ENCODE results near the gene CFAP20DC.

DNA sequence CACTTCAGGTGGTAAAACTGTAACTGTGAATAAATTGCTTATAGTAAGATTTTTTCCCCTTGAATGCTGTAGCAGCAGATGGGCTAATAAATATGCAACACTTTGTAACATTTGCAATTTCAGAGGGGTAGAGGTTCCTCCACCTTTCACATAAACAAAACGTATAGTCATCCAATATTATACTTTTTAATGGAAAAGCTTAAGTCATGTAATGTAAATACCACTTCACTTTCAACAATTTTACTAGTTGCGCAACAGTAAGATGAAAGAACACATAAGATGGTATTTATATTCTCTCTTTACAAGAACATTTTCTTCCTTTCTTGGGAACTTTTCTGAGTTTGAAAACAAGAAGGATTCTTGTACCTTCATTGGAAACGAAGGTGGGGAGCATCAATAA, 326.7 kb downstream of the CFAP20DC start:
- TF ChIP-seq, protein P1, sequence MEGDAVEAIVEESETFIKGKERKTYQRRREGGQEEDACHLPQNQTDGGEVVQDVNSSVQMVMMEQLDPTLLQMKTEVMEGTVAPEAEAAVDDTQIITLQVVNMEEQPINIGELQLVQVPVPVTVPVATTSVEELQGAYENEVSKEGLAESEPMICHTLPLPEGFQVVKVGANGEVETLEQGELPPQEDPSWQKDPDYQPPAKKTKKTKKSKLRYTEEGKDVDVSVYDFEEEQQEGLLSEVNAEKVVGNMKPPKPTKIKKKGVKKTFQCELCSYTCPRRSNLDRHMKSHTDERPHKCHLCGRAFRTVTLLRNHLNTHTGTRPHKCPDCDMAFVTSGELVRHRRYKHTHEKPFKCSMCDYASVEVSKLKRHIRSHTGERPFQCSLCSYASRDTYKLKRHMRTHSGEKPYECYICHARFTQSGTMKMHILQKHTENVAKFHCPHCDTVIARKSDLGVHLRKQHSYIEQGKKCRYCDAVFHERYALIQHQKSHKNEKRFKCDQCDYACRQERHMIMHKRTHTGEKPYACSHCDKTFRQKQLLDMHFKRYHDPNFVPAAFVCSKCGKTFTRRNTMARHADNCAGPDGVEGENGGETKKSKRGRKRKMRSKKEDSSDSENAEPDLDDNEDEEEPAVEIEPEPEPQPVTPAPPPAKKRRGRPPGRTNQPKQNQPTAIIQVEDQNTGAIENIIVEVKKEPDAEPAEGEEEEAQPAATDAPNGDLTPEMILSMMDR (IDR thresholded peaks at IDR 0.05; ENCODE audit: low read depth, low read length, missing input control): no peak
- no peak for TF ChIP-seq YY1 (IDR thresholded peaks at IDR 0.05)
- no peak for TF ChIP-seq RAD21 (IDR thresholded peaks at IDR 0.05)
- no peak for TF ChIP-seq EGR1 (IDR thresholded peaks at IDR 0.05; ENCODE audit: low read depth in 2 of 2)
- TF ChIP-seq, protein P2, sequence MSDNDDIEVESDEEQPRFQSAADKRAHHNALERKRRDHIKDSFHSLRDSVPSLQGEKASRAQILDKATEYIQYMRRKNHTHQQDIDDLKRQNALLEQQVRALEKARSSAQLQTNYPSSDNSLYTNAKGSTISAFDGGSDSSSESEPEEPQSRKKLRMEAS (IDR thresholded peaks at IDR 0.05): no peak
- TF ChIP-seq JUND (IDR thresholded peaks at IDR 0.05): no peak
- TF ChIP-seq, protein P3, sequence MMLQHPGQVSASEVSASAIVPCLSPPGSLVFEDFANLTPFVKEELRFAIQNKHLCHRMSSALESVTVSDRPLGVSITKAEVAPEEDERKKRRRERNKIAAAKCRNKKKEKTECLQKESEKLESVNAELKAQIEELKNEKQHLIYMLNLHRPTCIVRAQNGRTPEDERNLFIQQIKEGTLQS (IDR thresholded peaks at IDR 0.05): no peak
- no peak for TF ChIP-seq TAF1 (conservative IDR thresholded peaks at IDR 0.05)
- no peak for TF ChIP-seq HNF4A (conservative IDR thresholded peaks at IDR 0.05)
- TF ChIP-seq, protein P4, sequence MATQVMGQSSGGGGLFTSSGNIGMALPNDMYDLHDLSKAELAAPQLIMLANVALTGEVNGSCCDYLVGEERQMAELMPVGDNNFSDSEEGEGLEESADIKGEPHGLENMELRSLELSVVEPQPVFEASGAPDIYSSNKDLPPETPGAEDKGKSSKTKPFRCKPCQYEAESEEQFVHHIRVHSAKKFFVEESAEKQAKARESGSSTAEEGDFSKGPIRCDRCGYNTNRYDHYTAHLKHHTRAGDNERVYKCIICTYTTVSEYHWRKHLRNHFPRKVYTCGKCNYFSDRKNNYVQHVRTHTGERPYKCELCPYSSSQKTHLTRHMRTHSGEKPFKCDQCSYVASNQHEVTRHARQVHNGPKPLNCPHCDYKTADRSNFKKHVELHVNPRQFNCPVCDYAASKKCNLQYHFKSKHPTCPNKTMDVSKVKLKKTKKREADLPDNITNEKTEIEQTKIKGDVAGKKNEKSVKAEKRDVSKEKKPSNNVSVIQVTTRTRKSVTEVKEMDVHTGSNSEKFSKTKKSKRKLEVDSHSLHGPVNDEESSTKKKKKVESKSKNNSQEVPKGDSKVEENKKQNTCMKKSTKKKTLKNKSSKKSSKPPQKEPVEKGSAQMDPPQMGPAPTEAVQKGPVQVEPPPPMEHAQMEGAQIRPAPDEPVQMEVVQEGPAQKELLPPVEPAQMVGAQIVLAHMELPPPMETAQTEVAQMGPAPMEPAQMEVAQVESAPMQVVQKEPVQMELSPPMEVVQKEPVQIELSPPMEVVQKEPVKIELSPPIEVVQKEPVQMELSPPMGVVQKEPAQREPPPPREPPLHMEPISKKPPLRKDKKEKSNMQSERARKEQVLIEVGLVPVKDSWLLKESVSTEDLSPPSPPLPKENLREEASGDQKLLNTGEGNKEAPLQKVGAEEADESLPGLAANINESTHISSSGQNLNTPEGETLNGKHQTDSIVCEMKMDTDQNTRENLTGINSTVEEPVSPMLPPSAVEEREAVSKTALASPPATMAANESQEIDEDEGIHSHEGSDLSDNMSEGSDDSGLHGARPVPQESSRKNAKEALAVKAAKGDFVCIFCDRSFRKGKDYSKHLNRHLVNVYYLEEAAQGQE (IDR thresholded peaks at IDR 0.05): no peak
